ENCODE results near the gene SYVN1.

GRCh38 chr11:65152122-65152521, 17.8 kb upstream of the SYVN1 start:
- TF ChIP-seq YY1 (IDR thresholded peaks at IDR 0.05; ENCODE audit: extremely low read depth, insufficient replicate concordance, low read depth, low read length): no peak
- TF ChIP-seq RAD21 (IDR thresholded peaks at IDR 0.05; ENCODE audit: low read depth): no peak
- TF ChIP-seq ZFX (IDR thresholded peaks at IDR 0.05): no peak
- TF ChIP-seq CTCF (IDR thresholded peaks at IDR 0.05 in 2 of 3, conservative IDR thresholded peaks at IDR 0.05 in 1 of 3; ENCODE audit: borderline replicate concordance in 1 of 3, insufficient read depth in 1 of 3, low read depth in 2 of 3, low read length in 2 of 3): no peak
- no peak for TF ChIP-seq POLR2A (IDR thresholded peaks at IDR 0.05; ENCODE audit: borderline replicate concordance, extremely low read depth, insufficient read depth, insufficient read length)
- TF ChIP-seq, protein P1, sequence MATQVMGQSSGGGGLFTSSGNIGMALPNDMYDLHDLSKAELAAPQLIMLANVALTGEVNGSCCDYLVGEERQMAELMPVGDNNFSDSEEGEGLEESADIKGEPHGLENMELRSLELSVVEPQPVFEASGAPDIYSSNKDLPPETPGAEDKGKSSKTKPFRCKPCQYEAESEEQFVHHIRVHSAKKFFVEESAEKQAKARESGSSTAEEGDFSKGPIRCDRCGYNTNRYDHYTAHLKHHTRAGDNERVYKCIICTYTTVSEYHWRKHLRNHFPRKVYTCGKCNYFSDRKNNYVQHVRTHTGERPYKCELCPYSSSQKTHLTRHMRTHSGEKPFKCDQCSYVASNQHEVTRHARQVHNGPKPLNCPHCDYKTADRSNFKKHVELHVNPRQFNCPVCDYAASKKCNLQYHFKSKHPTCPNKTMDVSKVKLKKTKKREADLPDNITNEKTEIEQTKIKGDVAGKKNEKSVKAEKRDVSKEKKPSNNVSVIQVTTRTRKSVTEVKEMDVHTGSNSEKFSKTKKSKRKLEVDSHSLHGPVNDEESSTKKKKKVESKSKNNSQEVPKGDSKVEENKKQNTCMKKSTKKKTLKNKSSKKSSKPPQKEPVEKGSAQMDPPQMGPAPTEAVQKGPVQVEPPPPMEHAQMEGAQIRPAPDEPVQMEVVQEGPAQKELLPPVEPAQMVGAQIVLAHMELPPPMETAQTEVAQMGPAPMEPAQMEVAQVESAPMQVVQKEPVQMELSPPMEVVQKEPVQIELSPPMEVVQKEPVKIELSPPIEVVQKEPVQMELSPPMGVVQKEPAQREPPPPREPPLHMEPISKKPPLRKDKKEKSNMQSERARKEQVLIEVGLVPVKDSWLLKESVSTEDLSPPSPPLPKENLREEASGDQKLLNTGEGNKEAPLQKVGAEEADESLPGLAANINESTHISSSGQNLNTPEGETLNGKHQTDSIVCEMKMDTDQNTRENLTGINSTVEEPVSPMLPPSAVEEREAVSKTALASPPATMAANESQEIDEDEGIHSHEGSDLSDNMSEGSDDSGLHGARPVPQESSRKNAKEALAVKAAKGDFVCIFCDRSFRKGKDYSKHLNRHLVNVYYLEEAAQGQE (IDR thresholded peaks at IDR 0.05; ENCODE audit: low read depth): no peak
- no peak for TF ChIP-seq POLR2AphosphoS5 (IDR thresholded peaks at IDR 0.05; ENCODE audit: low read depth, low read length)
- TF ChIP-seq, protein P2, sequence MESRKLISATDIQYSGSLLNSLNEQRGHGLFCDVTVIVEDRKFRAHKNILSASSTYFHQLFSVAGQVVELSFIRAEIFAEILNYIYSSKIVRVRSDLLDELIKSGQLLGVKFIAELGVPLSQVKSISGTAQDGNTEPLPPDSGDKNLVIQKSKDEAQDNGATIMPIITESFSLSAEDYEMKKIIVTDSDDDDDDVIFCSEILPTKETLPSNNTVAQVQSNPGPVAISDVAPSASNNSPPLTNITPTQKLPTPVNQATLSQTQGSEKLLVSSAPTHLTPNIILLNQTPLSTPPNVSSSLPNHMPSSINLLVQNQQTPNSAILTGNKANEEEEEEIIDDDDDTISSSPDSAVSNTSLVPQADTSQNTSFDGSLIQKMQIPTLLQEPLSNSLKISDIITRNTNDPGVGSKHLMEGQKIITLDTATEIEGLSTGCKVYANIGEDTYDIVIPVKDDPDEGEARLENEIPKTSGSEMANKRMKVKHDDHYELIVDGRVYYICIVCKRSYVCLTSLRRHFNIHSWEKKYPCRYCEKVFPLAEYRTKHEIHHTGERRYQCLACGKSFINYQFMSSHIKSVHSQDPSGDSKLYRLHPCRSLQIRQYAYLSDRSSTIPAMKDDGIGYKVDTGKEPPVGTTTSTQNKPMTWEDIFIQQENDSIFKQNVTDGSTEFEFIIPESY (IDR thresholded peaks at IDR 0.05; ENCODE audit: extremely low read depth, insufficient replicate concordance, low read length): no peak
- no peak for TF ChIP-seq CEBPB (IDR thresholded peaks at IDR 0.05; ENCODE audit: low read depth)
- TF ChIP-seq TCF7L2 (IDR thresholded peaks at IDR 0.05; ENCODE audit: borderline replicate concordance, extremely low read depth, insufficient read depth, insufficient read length): no peak
- TF ChIP-seq SP1 (IDR thresholded peaks at IDR 0.05; ENCODE audit: low read depth): no peak
